Heart left ventricle (tissue), 16 donors: Measurements from ENCODE around the gene TAF12. TPM values are rescaled to one million over a fixed set of nuclear protein-coding genes. Genes with fewer than 3 reads are reported as not detected.

Experiments used
- ATAC-seq, 4 donors: fragments of 200-7000 bp; cut with Tn5 transposase; one replicate each; pipeline ENCODE4 v1.9.1; 2020 to 2022; ENCODE audit warnings: moderate library complexity in 4 of 4, mild to moderate bottlenecking in 3 of 4, moderate number of reproducible peaks in 1 of 4
- DNase-seq, 5 donors: peaks; one replicate each; pipeline ENCODE4 v3.0.0-alpha.2; 2020
- H3K27ac ChIP-seq, 12 donors: fragments of 200-600 bp; sonication (generic) in 4 of 12; one replicate each; pipeline versions ENCODE4 v1.5.0 to v1.8.0; 2016 to 2022; ENCODE audit warnings: mild to moderate bottlenecking in 2 of 12
- H3K27me3 ChIP-seq, 9 donors: fragments of 200-600 bp; sonication (generic) in 2 of 9; one replicate each; pipeline versions ENCODE4 v1.5.1 to v1.8.0; 2016 to 2022; ENCODE audit warnings: mild to moderate bottlenecking in 3 of 9
- H3K36me3 ChIP-seq, 9 donors: fragments of 200-600 bp; sonication (generic) in 2 of 9; one replicate each; pipeline versions ENCODE4 v1.5.0 to v1.8.0; 2018 to 2022; ENCODE audit warnings: mild to moderate bottlenecking in 2 of 9
- H3K4me1 ChIP-seq, 12 donors: fragments of 200-600 bp; sonication (generic) in 4 of 12; one replicate each; pipeline versions ENCODE4 v1.5.0 to v1.8.0; 2016 to 2022; ENCODE audit warnings: mild to moderate bottlenecking in 3 of 12
- H3K4me3 ChIP-seq, 12 donors: fragments of 200-600 bp; sonication (generic) in 4 of 12; one replicate each; pipeline versions ENCODE4 v1.5.0 to v1.8.0; 2017 to 2022; ENCODE audit warnings: mild to moderate bottlenecking in 9 of 12, moderate library complexity in 4 of 12
- H3K9me3 ChIP-seq, 12 donors: fragments of 200-600 bp; sonication (generic) in 4 of 12; one replicate each; pipeline versions ENCODE4 v1.5.0 to v1.8.0; 2016 to 2022; ENCODE audit warnings: mild to moderate bottlenecking in 1 of 12
- CTCF ChIP-seq, 12 donors: fragments of 200-600 bp; sonication (generic) in 4 of 12; IDR thresholded peaks; one replicate each; pipeline versions ENCODE4 v1.5.0 to v1.8.0; 2018 to 2022; ENCODE audit warnings: antibody characterized with exemption in 12 of 12, mild to moderate bottlenecking in 5 of 12
- POLR2A ChIP-seq, 2 donors: fragments of 450-650 bp; IDR thresholded peaks; one replicate each; pipeline ENCODE4 v1.6.1; 2017; ENCODE audit warnings: antibody characterized with exemption in 2 of 2, mild to moderate bottlenecking in 2 of 2, moderate library complexity in 2 of 2
- WGBS, 4 donors: extraction: QIAGEN DNeasy Blood & Tissue Kit in 2 of 4; methylation state at CpG; one replicate each; pipeline versions ENCODE4 v1.1.5 to v1.1.7; 2013 to 2018; 5-methylcytosine and 5-hydroxymethylcytosine counted together
- intact Hi-C, 10 donors: fragments of 100-400 bp; cut with DNase I; formaldehyde crosslinking; loops; one replicate each; pipeline versions ENCODE4 v1.11.1 to v1.14.2; 2022
- polyA plus RNA-seq, 2 donors: library from polyadenylated mRNA; stranded (reverse); fragments of 200-250 nt; gene quantifications; one replicate each; pipeline ENCODE4 v1.2.3, GENCODE V29; 2013
- total RNA-seq, 9 donors: library from RNA; depleted of rRNA in 2 of 9; stranded (reverse); fragments of >200 nt in 2 of 9; fragmentation: NEBNext Ultra II Directional in 3 of 9; extraction: Animal tissue kit (Norgen Biotek cat#: 25700) in 3 of 9; gene quantifications; one replicate each; pipeline versions ENCODE4 v1.1.0 to v1.2.4, GENCODE V29; 2016 to 2023
- donor health status: ischemic (EF 13 %, LVEDD 7.1; RV severe dilation, severe dysfunction).
- donor health status: healthy with polysubstance abuse.
- donor health status: DM: no; HTN: yes; CAD: no.
- donor health status: DM: no; HTN: no; CAD: no.
- donor health status: ischemic (EF 25% LVEDD 6.9; RV normal size, moderate dysfunction).
- donor health status: ischemic (EF 25% LVEDD 5.7; RV mildly dilated, moderate dysfunction).
- donor health status: healthy.
- donor health status: DM: yes; HTN: yes; CAD: no.
- donor health status: ischemic (EF 35%, LVEDD 5.7; RV mildly dilated, moderate dysfunction).
- donor health status: nonischemic (EF 11% LVEDD 7.7; RV severe dilation, severe dysfunction).
- donor health status: DM: yes; HTN: yes; CAD: no.
- donor health status: PGD.
- donor health status: ischemic (EF 29% LVEDD 5.4; RV normal size, mild dysfunction).
- donor health status: nonischemic (EF 23%, LVEDD 6.1; RV moderate dilation, normal function).

TAF12 gene
- total and polyA plus RNA-seq, 11 donors: 18.3 to 38.5 (median 21.9) TPM

DNA sequence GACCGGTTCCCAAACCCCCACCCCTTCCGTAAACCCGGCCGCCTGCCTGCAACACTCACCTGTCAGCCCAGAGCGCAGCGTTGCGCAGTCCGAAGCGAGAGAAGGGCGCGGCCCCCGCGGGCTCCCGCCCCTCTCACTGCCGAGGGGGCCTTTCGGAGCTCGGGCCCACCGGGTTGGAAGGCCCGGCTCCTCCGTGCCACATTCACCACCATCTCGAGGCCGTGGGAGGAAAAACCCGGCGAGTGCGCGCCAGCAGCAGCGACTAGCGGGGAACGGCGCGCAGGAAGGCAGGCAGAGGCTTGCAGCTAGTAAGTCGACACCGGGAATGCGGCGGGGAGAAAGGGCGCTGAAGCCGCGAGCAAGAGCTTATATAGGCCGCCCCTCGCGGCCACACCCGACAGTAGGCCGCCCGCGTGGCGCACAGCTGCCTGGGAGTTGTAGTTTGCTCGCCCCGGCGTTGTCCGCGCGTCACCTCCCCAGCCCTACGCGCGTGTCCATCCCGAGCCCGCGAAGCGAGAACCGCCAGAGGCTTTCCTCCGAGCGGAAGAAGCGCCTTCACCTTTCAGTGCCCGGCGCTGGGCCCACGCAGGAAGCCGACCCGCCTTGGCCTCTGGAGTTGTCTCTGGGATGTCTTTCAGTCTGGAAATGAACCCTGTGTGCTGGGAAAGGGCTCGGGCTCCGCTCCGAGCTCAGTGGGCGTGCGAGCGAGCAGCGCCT is 61.2 kb downstream of the TAF12 start:
- peak overlapping the region; percentile 67 to 99 (median 88) for H3K4me3 ChIP-seq
- TF ChIP-seq CTCF (IDR thresholded peaks at IDR 0.05) (peak in 3 of 12 donors; percentile 7 to 32 (median 18)), POLR2A (IDR thresholded peaks at IDR 0.05) (peak; percentile 13 to 98)
- no peaks in the 10 kb centered on the region for H3K27me3 ChIP-seq
- peaks cover 0 to 52% (median 21%) of the 10 kb centered on the region in 12 donors for H3K4me1 ChIP-seq
- WGBS, 4 donors: 0 to 1% (median 0%) methylated on average over 47 to 75 of the region's 75 CpGs
- DNase-seq (peak; percentile 95 to 98 (median 97)), ATAC-seq (peak; percentile 97 to 99 (median 99))
- peaks cover 0 to 42% (median 37%) of the 10 kb centered on the region in 9 donors for H3K36me3 ChIP-seq
- H3K27ac ChIP-seq: peak overlapping the region; percentile 59 to 94 (median 86)
- H3K9me3 ChIP-seq: no peaks in the 10 kb centered on the region
- intact Hi-C loops: loop anchor here in 4 of 10 donors (1.0 to 10.0 kb wide), 4 partner anchors 28 to 64 kb away; partner anchors contain the start of genes TRNAU1AP (in 2 of the 4), RNU11 (in 1 of the 4) and TAF12 (in 1 of the 4)

GRCh38 chr1:28580722-28581530 is 61.9 kb downstream of the TAF12 start:
- ATAC-seq (peak; percentile 5 to 41 (median 18)), DNase-seq (peak in 1 of 5 donors; percentile 21)
- intact Hi-C loops: loop anchor here in 4 of 10 donors (1.0 to 10.0 kb wide), 4 partner anchors 28 to 64 kb away; partner anchors contain the start of genes TRNAU1AP (in 2 of the 4), RNU11 (in 1 of the 4) and TAF12 (in 1 of the 4)
- Histone ChIP-seq H3K4me3 (peak overlapping the region; percentile 67 to 99 (median 88)), H3K4me1 (peaks cover 0 to 52% (median 21%) of the 10 kb centered on the region in 12 donors), H3K9me3 (no peaks in the 10 kb centered on the region), H3K27ac (peak overlapping the region; percentile 59 to 94 (median 86)), H3K36me3 (peaks cover 0 to 48% (median 41%) of the 10 kb centered on the region in 9 donors), H3K27me3 (no peaks in the 10 kb centered on the region)
- TF ChIP-seq POLR2A (IDR thresholded peaks at IDR 0.05): no peak
- TF ChIP-seq CTCF (IDR thresholded peaks at IDR 0.05): peak in 2 of 12 donors; percentile 8 to 25
- WGBS, 4 donors: 2 to 4% (median 3%) methylated on average over 15 to 26 of the region's 26 CpGs

DNA sequence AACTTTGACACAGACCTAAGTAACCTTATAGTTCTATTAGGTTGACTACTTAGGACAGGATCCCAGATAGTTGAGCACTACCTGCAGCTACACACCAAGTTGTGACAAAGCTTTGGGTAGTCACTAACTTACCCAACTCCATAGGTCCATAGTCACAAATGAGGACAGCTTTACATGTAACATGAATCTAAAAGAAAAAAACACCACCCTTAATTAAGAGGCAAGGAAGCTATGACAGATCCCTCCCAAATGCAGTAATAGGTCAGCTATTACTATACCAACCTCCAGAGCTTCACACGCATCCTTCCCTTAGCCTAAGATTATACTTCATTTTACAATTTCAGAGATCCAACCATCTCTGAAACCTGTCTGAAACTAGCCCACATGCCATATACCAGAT is 63.5 kb downstream of the TAF12 start:
- Histone ChIP-seq H3K4me3 (peak overlapping the region in 3 of 12 donors; percentile 77 to 90 (median 83)), H3K27ac (peak overlapping the region in 1 of 12 donors; percentile 94), H3K27me3 (no peaks in the 10 kb centered on the region), H3K36me3 (peaks cover 0 to 63% (median 49%) of the 10 kb centered on the region in 9 donors), H3K4me1 (peaks cover 0 to 52% (median 21%) of the 10 kb centered on the region in 12 donors), H3K9me3 (no peaks in the 10 kb centered on the region)
- DNase-seq (no peak), ATAC-seq (no peak)
- TF ChIP-seq CTCF (IDR thresholded peaks at IDR 0.05): no peak
- TF ChIP-seq POLR2A (IDR thresholded peaks at IDR 0.05): no peak
- 89 to 100% (median 95%) methylated on average over 1 of the region's 1 CpG for WGBS, 4 donors
- intact Hi-C loops: no loop called here
